Activated B cell treated with CpG ODN at 0.5 μM for 24 hours (primary cell): ENCODE measurements around the gene MGAT4C. TPM values are rescaled to one million over a fixed set of nuclear protein-coding genes. Genes with fewer than 3 reads are reported as not detected.

Experiments
- ATAC-seq: fragments of 200-7000 bp; cut with Tn5 transposase; one replicate; pipeline ENCODE4 v1.10.0; 2021; ENCODE audit warnings: low read depth, mild to moderate bottlenecking, moderate library complexity
- CTCF ChIA-PET: fragments of 350-600 bp; sonication (Branson Sonifier 250); formaldehyde crosslinking; loops from one replicate; lab custom pipeline; 2021; ENCODE audit warnings: antibody characterized with exemption; lab: Charles Lee
- POLR2A ChIA-PET: fragments of 350-600 bp; sonication (Branson Sonifier 250); formaldehyde crosslinking; loops from one replicate; lab custom pipeline; 2021; ENCODE audit warnings: antibody characterized with exemption; lab: Charles Lee
- DNase-seq: peaks from one replicate; pipeline ENCODE4 v3.0.0; 2022
- H3K27ac Mint-ChIP-seq: one replicate; pipeline ENCODE4 v1.8.0; 2020; ENCODE audit warnings: mixed read lengths
- H3K27me3 Mint-ChIP-seq: one replicate; pipeline ENCODE4 v1.8.0; 2021; ENCODE audit warnings: mixed read lengths
- H3K36me3 Mint-ChIP-seq: one replicate; pipeline ENCODE4 v1.8.0; 2021; ENCODE audit warnings: low read depth, mixed read lengths
- H3K4me1 Mint-ChIP-seq: one replicate; pipeline ENCODE4 v1.8.0; 2021; ENCODE audit warnings: mixed read lengths
- H3K4me3 Mint-ChIP-seq: one replicate; pipeline ENCODE4 v1.8.0; 2020; ENCODE audit warnings: mild to moderate bottlenecking, mixed read lengths
- H3K9me3 Mint-ChIP-seq: one replicate; pipeline ENCODE4 v1.8.0; 2020; ENCODE audit warnings: mixed read lengths
- intact Hi-C: fragments of 100-400 bp; cut with micrococcal nuclease; formaldehyde crosslinking; loops from one replicate; pipeline ENCODE4 v1.15.1; 2024
- total RNA-seq: library from RNA; stranded (reverse); gene quantifications from 2 replicates; pipeline ENCODE4 v1.2.3, GENCODE V29; 2022
- TF ChIP-seq, protein P1 (sequence below): fragments of 200-600 bp; IDR thresholded peaks from one replicate; pipeline ENCODE4 v1.8.0; 2022; ENCODE audit warnings: antibody characterized with exemption, mild to moderate bottlenecking

Gene MGAT4C
- total RNA-seq, 1 donor from 2014 or later, result not detected

DNA sequence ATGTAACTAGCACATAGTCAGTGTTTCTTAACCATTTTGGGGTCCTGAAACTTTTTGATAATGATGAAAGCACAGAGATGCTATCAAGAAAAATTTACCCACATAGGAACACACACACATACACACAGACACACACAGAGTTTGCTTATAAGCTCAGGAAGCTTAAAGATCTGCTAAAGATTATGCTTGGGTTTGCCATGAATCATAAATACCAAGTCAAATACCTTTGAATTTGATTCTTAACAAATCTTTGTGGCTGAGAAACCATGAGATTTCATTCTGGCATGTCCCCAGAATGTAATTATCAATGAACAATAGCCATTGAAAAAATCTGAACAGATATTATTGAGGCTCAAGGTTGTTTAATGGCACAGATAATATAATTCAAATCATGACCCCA lies 292.9 kb downstream of the MGAT4C start:
- no peaks in the 10 kb centered on the region for H3K4me1 Mint-ChIP-seq
- H3K36me3 Mint-ChIP-seq, result no peaks in the 10 kb centered on the region
- ATAC-seq (no peak), DNase-seq (no peak)
- CTCF ChIA-PET, result no interaction called here
- H3K27ac Mint-ChIP-seq, result no peak overlapping the region
- TF ChIP-seq, protein P1, sequence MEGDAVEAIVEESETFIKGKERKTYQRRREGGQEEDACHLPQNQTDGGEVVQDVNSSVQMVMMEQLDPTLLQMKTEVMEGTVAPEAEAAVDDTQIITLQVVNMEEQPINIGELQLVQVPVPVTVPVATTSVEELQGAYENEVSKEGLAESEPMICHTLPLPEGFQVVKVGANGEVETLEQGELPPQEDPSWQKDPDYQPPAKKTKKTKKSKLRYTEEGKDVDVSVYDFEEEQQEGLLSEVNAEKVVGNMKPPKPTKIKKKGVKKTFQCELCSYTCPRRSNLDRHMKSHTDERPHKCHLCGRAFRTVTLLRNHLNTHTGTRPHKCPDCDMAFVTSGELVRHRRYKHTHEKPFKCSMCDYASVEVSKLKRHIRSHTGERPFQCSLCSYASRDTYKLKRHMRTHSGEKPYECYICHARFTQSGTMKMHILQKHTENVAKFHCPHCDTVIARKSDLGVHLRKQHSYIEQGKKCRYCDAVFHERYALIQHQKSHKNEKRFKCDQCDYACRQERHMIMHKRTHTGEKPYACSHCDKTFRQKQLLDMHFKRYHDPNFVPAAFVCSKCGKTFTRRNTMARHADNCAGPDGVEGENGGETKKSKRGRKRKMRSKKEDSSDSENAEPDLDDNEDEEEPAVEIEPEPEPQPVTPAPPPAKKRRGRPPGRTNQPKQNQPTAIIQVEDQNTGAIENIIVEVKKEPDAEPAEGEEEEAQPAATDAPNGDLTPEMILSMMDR, result no peak
- no peak overlapping the region for H3K4me3 Mint-ChIP-seq
- intact Hi-C loops, result no loop called here
- H3K9me3 Mint-ChIP-seq, result no peaks in the 10 kb centered on the region
- H3K27me3 Mint-ChIP-seq, result no peaks in the 10 kb centered on the region
- POLR2A ChIA-PET, result no interaction called here

DNA sequence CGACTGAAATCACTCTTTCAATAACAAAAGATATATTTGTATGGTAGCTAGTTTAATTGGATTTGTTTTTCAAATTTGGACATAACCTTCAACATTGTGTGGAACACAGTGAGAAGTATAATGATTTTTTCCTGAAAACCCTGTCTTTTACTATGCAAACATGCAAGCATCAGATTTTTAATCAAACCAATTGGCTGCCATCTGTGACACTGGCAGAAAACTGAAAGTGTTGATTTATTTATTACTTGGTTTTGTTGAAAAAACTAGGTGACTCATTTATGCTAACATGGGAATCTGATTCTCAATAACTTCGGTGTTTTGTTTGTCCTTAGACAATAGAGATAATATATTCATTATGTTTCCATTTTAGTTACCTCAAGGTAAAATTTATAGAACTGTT lies 300.1 kb downstream of the MGAT4C start:
- CTCF ChIA-PET, result no interaction called here
- intact Hi-C loops, result no loop called here
- POLR2A ChIA-PET, result no interaction called here

DNA sequence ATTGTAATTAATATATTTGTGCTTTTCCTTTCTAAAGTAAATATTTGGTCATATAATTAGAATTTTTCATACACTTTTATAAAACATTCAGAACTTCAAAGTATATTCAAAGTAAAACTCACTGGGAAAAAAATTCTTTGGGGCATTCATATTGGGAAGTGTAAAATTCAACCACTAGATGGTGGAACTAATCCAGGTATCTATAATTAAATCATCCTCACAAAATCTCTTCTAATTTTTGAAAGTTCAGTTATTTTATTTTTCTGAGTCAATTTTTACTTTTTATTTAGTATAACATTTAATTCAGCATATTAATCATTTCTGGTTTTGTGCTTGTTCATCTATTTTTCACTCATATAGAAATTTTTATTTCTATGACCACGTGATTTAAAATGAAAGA lies 301.1 kb downstream of the MGAT4C start:
- no peaks in the 10 kb centered on the region for H3K27me3 Mint-ChIP-seq
- H3K4me3 Mint-ChIP-seq, result no peak overlapping the region
- ATAC-seq (no peak), DNase-seq (no peak)
- intact Hi-C loops, result no loop called here
- no peaks in the 10 kb centered on the region for H3K36me3 Mint-ChIP-seq
- TF ChIP-seq, protein P1, result no peak
- ChIA-PET POLR2A (no interaction called here), CTCF (no interaction called here)
- no peak overlapping the region for H3K27ac Mint-ChIP-seq
- H3K4me1 Mint-ChIP-seq, result no peaks in the 10 kb centered on the region
- H3K9me3 Mint-ChIP-seq, result no peaks in the 10 kb centered on the region

More for the DNA sequence above, 300.1 kb downstream of the MGAT4C start:
- TF ChIP-seq, protein P1, result no peak
- H3K27ac Mint-ChIP-seq, result no peak overlapping the region
- no peaks in the 10 kb centered on the region for H3K4me1 Mint-ChIP-seq
- H3K36me3 Mint-ChIP-seq, result no peaks in the 10 kb centered on the region
- H3K4me3 Mint-ChIP-seq, result no peak overlapping the region
- H3K27me3 Mint-ChIP-seq, result no peaks in the 10 kb centered on the region
- H3K9me3 Mint-ChIP-seq, result no peaks in the 10 kb centered on the region
- ATAC-seq (no peak), DNase-seq (no peak)

DNA sequence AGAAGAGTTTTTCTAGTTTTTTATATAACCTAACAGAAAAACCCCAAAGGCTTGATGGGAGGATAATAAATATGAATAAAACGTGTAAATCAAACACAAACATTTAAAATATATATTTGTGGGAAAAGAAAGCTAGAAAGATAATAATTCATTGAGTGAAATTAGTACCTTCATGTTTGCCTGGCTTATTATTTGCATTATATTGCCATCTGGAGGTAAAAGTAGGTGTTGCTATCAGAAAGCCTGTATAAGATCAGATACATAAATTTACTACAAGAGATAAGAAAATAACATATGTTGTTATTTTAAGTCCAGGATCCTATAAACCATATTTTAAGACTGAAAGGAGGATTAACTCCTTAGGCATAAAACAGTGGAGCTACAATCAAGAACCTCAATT lies 304.4 kb downstream of the MGAT4C start:
- no peak for ATAC-seq
- no peaks in the 10 kb centered on the region for H3K9me3 Mint-ChIP-seq
- ChIA-PET POLR2A (no interaction called here), CTCF (no interaction called here)
- H3K27me3 Mint-ChIP-seq, result no peaks in the 10 kb centered on the region
- intact Hi-C loops, result no loop called here
- no peaks in the 10 kb centered on the region for H3K4me1 Mint-ChIP-seq
- DNase-seq, result no peak
- H3K36me3 Mint-ChIP-seq, result no peaks in the 10 kb centered on the region
- no peak overlapping the region for H3K4me3 Mint-ChIP-seq
- no peak overlapping the region for H3K27ac Mint-ChIP-seq
- TF ChIP-seq, protein P1, result no peak

DNA sequence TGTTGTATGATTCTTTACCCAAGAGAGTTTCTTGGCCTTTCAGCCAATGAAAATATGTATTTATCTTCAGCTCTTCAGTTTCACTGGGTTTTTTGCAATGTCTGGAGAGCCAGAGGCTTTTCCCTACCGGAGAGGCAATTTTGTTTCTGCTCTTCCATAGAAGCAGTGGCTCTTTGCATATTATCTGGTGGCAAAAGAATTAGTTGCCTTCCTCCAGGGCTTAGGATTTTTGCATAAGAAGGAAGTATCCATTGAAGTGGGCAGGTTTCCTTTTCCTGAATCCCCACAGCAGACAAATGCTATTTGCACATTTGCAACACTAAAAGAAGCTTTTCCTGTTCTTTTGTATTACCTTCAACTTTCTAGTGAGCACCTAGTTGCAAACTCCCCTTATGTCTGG lies 306.9 kb downstream of the MGAT4C start:
- intact Hi-C loops, result no loop called here
- H3K4me1 Mint-ChIP-seq, result no peaks in the 10 kb centered on the region
- DNase-seq, result no peak
- peaks cover 3% of the 10 kb centered on the region for H3K9me3 Mint-ChIP-seq
- no peak overlapping the region for H3K4me3 Mint-ChIP-seq
- ChIA-PET POLR2A (no interaction called here), CTCF (interaction anchor here (1.1 kb wide), 1 partner anchor 28 kb away, joined by 4 read pairs; no protein-coding TSS in a partner anchor)
- TF ChIP-seq, protein P1, result no peak
- ATAC-seq, result no peak
- H3K27me3 Mint-ChIP-seq, result no peaks in the 10 kb centered on the region
- no peak overlapping the region for H3K27ac Mint-ChIP-seq
- H3K36me3 Mint-ChIP-seq, result no peaks in the 10 kb centered on the region
